Mesenchymal stem cell (in vitro differentiated cells and primary cell): Measurements from ENCODE around the gene DKC1.

ENCODE experiments used
- DNase-seq: peaks from one replicate; pipeline ENCODE4 v3.0.0-alpha.2; 2013
- H2AFZ ChIP-seq: one replicate; pipeline ENCODE4 v1.6.1; 2013; ENCODE audit warnings: low read depth, mild to moderate bottlenecking, control low read depth, inconsistent platforms, low read length, moderate library complexity
- H2AK5ac ChIP-seq: 2 replicates; pipeline ENCODE4 v1.6.1; 2013; ENCODE audit warnings: low read length, moderate library complexity, mild to moderate bottlenecking, inconsistent platforms; ENCODE audit not compliant: severe bottlenecking
- H2BK120ac ChIP-seq: one replicate; pipeline ENCODE4 v1.6.1; 2013; ENCODE audit warnings: low read depth, mild to moderate bottlenecking, inconsistent platforms, low read length, moderate library complexity
- H2BK12ac ChIP-seq, 2 experiments: one replicate each; pipeline ENCODE4 v1.6.1; 2013; ENCODE audit warnings: inconsistent platforms in 2 of 2, low read length in 2 of 2, mild to moderate bottlenecking in 2 of 2, moderate library complexity in 2 of 2, control low read depth in 1 of 2
- H2BK15ac ChIP-seq: one replicate; pipeline ENCODE4 v1.6.1; 2013; ENCODE audit warnings: mild to moderate bottlenecking, low read depth, inconsistent platforms; ENCODE audit not compliant: poor library complexity, severe bottlenecking
- H2BK5ac ChIP-seq: 2 replicates; pipeline ENCODE4 v1.6.1; 2013; ENCODE audit warnings: low read depth, mild to moderate bottlenecking, low read length, control low read depth, inconsistent platforms; ENCODE audit not compliant: poor library complexity, severe bottlenecking
- H3K14ac ChIP-seq, 2 experiments: one replicate each; pipeline ENCODE4 v1.6.1; 2013; ENCODE audit warnings: inconsistent platforms in 2 of 2, low read length in 2 of 2, control low read depth in 1 of 2, mild to moderate bottlenecking in 1 of 2, moderate library complexity in 1 of 2
- H3K18ac ChIP-seq, 2 experiments: one replicate each; pipeline ENCODE4 v1.6.1; 2013; ENCODE audit warnings: inconsistent platforms in 2 of 2, low read length in 2 of 2, control low read depth in 1 of 2, low read depth in 1 of 2, mild to moderate bottlenecking in 1 of 2
- H3K23ac ChIP-seq, 2 experiments: one replicate each; pipeline ENCODE4 v1.6.1; 2013; ENCODE audit warnings: inconsistent platforms in 2 of 2, low read length in 2 of 2, mild to moderate bottlenecking in 2 of 2, moderate library complexity in 2 of 2, control low read depth in 1 of 2
- H3K27ac ChIP-seq: 2 replicates; pipeline ENCODE4 v1.5.1; 2013; ENCODE audit warnings: mild to moderate bottlenecking, moderate library complexity, low read length, control low read depth, inconsistent platforms; ENCODE audit not compliant: poor library complexity, severe bottlenecking
- H3K27me3 ChIP-seq, 2 experiments: 2 replicates each; pipeline versions ENCODE4 v1.6.1 to v1.7.0; 2013; ENCODE audit warnings: low read length in 2 of 2, mild to moderate bottlenecking in 2 of 2, moderate library complexity in 2 of 2, control low read depth in 1 of 2, inconsistent platforms in 1 of 2; ENCODE audit not compliant: control insufficient read depth in 1 of 2, insufficient read depth in 1 of 2
- H3K36me3 ChIP-seq, 2 experiments: 2 replicates each; pipeline versions ENCODE4 v1.6.1 to v1.7.0; 2013; ENCODE audit warnings: low read length in 2 of 2, control low read depth in 1 of 2, inconsistent platforms in 1 of 2, low read depth in 1 of 2, mild to moderate bottlenecking in 1 of 2; ENCODE audit not compliant: insufficient read depth in 2 of 2, control insufficient read depth in 1 of 2
- H3K4ac ChIP-seq, 2 experiments: one replicate each; pipeline ENCODE4 v1.6.1; 2013; ENCODE audit warnings: inconsistent platforms in 2 of 2, low read length in 2 of 2, mild to moderate bottlenecking in 2 of 2, moderate library complexity in 2 of 2, control low read depth in 1 of 2, low read depth in 1 of 2
- H3K4me1 ChIP-seq: 2 replicates; pipeline ENCODE4 v1.6.1; 2013; ENCODE audit warnings: low read depth, low read length, control low read depth; ENCODE audit not compliant: control insufficient read depth, insufficient read depth
- H3K4me2 ChIP-seq: 2 replicates; pipeline ENCODE4 v1.6.1; 2013; ENCODE audit warnings: low read length, mild to moderate bottlenecking, inconsistent platforms; ENCODE audit not compliant: poor library complexity, severe bottlenecking
- H3K4me3 ChIP-seq, 2 experiments: 2 replicates each; pipeline versions ENCODE4 v1.5.1 to v1.7.0; 2013; ENCODE audit warnings: low read length in 2 of 2, mild to moderate bottlenecking in 2 of 2, control low read depth in 1 of 2, low read depth in 1 of 2; ENCODE audit not compliant: insufficient read depth in 1 of 2
- H3K79me1 ChIP-seq: replicated peaks from 2 replicates; pipeline ENCODE4 v1.6.1; 2013; ENCODE audit warnings: mild to moderate bottlenecking, control low read depth, low read length, inconsistent platforms; ENCODE audit not compliant: poor library complexity, severe bottlenecking
- H3K9ac ChIP-seq: 2 replicates; pipeline ENCODE4 v1.7.0; 2013; ENCODE audit warnings: mild to moderate bottlenecking, low read length, moderate library complexity
- H3K9me3 ChIP-seq: 2 replicates; pipeline ENCODE4 v1.7.0; 2013; ENCODE audit warnings: mild to moderate bottlenecking, low read length; ENCODE audit not compliant: control insufficient read depth
- H4K8ac ChIP-seq: one replicate; pipeline ENCODE4 v1.6.1; 2013; ENCODE audit warnings: inconsistent platforms, mild to moderate bottlenecking, low read length, moderate library complexity
- H4K91ac ChIP-seq: one replicate; pipeline ENCODE4 v1.6.1; 2013; ENCODE audit warnings: mild to moderate bottlenecking, low read length, inconsistent platforms
- WGBS: methylation state at CpG from one replicate; pipeline ENCODE4 v1.1.7; 2013; ENCODE audit warnings: mixed read lengths; 5-methylcytosine and 5-hydroxymethylcytosine counted together

DKC1 gene

GRCh38 chrX:154784149-154784995 is 21.7 kb downstream of the DKC1 start:
- Histone ChIP-seq H2BK5ac (no peak overlapping the region), H2BK120ac (no peak overlapping the region), H3K4ac (no peak overlapping the region), H2BK12ac (no peak overlapping the region), H3K23ac (no peak overlapping the region), H3K27ac (no peak overlapping the region), H3K18ac (no peak overlapping the region), H3K4me3 (no peak overlapping the region), H3K4me1 (no peaks in the 10 kb centered on the region), H2AFZ (no peak overlapping the region), H2BK15ac (no peak overlapping the region), H4K91ac (no peak overlapping the region), H4K8ac (no peak overlapping the region), H3K27me3 (peaks cover 0 to 3% of the 10 kb centered on the region in 2 experiments), H3K36me3 (peaks cover 0 to 11% of the 10 kb centered on the region in 2 experiments), H3K9me3 (no peaks in the 10 kb centered on the region), H2AK5ac (no peak overlapping the region), H3K9ac (no peak overlapping the region), H3K4me2 (no peak overlapping the region), H3K79me1 (peaks cover 3% of the 10 kb centered on the region), H3K14ac (no peak overlapping the region)
- DNase-seq: no peak
- WGBS: 100% methylated on average over 8 of the region's 13 CpGs

GRCh38 chrX:154785716-154786115 is 23.1 kb downstream of the DKC1 start:
- no peak overlapping the region for H3K23ac ChIP-seq
- no peak for DNase-seq
- no peak overlapping the region for H3K27ac ChIP-seq
- H3K4me3 ChIP-seq: no peak overlapping the region
- no peak overlapping the region for H3K18ac ChIP-seq
- H3K9ac ChIP-seq: no peak overlapping the region
- H3K79me1 ChIP-seq: peaks cover 3% of the 10 kb centered on the region
- H3K27me3 ChIP-seq: peaks cover 0 to 3% of the 10 kb centered on the region in 2 experiments
- no peak overlapping the region for H2AFZ ChIP-seq
- no peak overlapping the region for H2BK120ac ChIP-seq
- no peak overlapping the region for H2AK5ac ChIP-seq
- no peak overlapping the region for H4K91ac ChIP-seq
- H2BK12ac ChIP-seq: no peak overlapping the region
- H4K8ac ChIP-seq: no peak overlapping the region
- no peak overlapping the region for H3K4me2 ChIP-seq
- no peaks in the 10 kb centered on the region for H3K9me3 ChIP-seq
- H3K36me3 ChIP-seq: peaks cover 0 to 11% of the 10 kb centered on the region in 2 experiments
- H2BK15ac ChIP-seq: no peak overlapping the region
- 73% methylated on average over 5 of the region's 6 CpGs for WGBS
- no peak overlapping the region for H3K4ac ChIP-seq
- no peak overlapping the region for H3K14ac ChIP-seq
- no peaks in the 10 kb centered on the region for H3K4me1 ChIP-seq
- no peak overlapping the region for H2BK5ac ChIP-seq

GRCh38 chrX:154791467-154791866 is 28.8 kb downstream of the DKC1 start:
- Histone ChIP-seq H3K4me2 (no peak overlapping the region), H3K79me1 (no peaks in the 10 kb centered on the region), H2BK12ac (no peak overlapping the region), H3K23ac (no peak overlapping the region), H2AFZ (no peak overlapping the region), H3K27ac (peak overlapping the region; percentile 17), H3K9ac (no peak overlapping the region), H2AK5ac (no peak overlapping the region), H3K4ac (no peak overlapping the region), H4K91ac (no peak overlapping the region), H3K14ac (no peak overlapping the region), H3K36me3 (no peaks in the 10 kb centered on the region), H2BK5ac (no peak overlapping the region), H2BK120ac (no peak overlapping the region), H3K27me3 (no peaks in the 10 kb centered on the region), H4K8ac (no peak overlapping the region), H3K9me3 (no peaks in the 10 kb centered on the region), H2BK15ac (no peak overlapping the region), H3K4me3 (no peak overlapping the region), H3K18ac (no peak overlapping the region), H3K4me1 (peaks cover 3% of the 10 kb centered on the region)
- no CpG with 5 or more reads among the region's 4 CpGs for WGBS
- no peak for DNase-seq

- Histone ChIP-seq H2BK12ac (no peak overlapping the region), H3K4me2 (no peak overlapping the region), H3K14ac (no peak overlapping the region), H3K79me1 (no peaks in the 10 kb centered on the region), H3K27me3 (no peaks in the 10 kb centered on the region), H3K18ac (no peak overlapping the region), H3K4ac (no peak overlapping the region), H3K36me3 (no peaks in the 10 kb centered on the region), H2AK5ac (no peak overlapping the region), H3K27ac (peak overlapping the region; percentile 17), H2BK5ac (no peak overlapping the region), H3K4me1 (peaks cover 3% of the 10 kb centered on the region), H3K9me3 (no peaks in the 10 kb centered on the region), H3K4me3 (no peak overlapping the region), H3K9ac (no peak overlapping the region), H2BK15ac (no peak overlapping the region), H2BK120ac (no peak overlapping the region), H2AFZ (no peak overlapping the region), H4K8ac (no peak overlapping the region), H3K23ac (no peak overlapping the region), H4K91ac (no peak overlapping the region)
- 96% methylated on average over 7 of the region's 8 CpGs for WGBS
- no peak for DNase-seq
These were observed 29.3 kb downstream of the DKC1 start for GRCh38 chrX:154791939-154792338.
